IPS-20b (cell line): Measurements from ENCODE around the gene GABPB1.

ENCODE experiments used
- H3K27ac ChIP-seq: one replicate; pipeline ENCODE4 v1.5.1; 2013; ENCODE audit warnings: low read length
- H3K27me3 ChIP-seq: 2 replicates; pipeline ENCODE4 v1.6.1; 2013; ENCODE audit warnings: mild to moderate bottlenecking, low read length, inconsistent platforms; ENCODE audit not compliant: insufficient read depth
- H3K36me3 ChIP-seq: 2 replicates; pipeline ENCODE4 v1.6.1; 2013; ENCODE audit warnings: low read depth, mild to moderate bottlenecking, inconsistent platforms, low read length, moderate library complexity; ENCODE audit not compliant: insufficient read depth
- H3K4me1 ChIP-seq: 2 replicates; pipeline ENCODE4 v1.6.1; 2013; ENCODE audit warnings: mild to moderate bottlenecking, control low read depth, inconsistent platforms, low read length, moderate library complexity; ENCODE audit not compliant: insufficient read depth
- H3K4me3 ChIP-seq: 2 replicates; pipeline ENCODE4 v1.5.1; 2013; ENCODE audit warnings: mild to moderate bottlenecking, low read length, inconsistent platforms
- H3K9ac ChIP-seq: 2 replicates; pipeline ENCODE4 v1.6.1; 2013; ENCODE audit warnings: low read depth, mild to moderate bottlenecking, inconsistent platforms, low read length, moderate library complexity
- H3K9me3 ChIP-seq: 2 replicates; pipeline ENCODE4 v1.6.1; 2013; ENCODE audit warnings: mild to moderate bottlenecking, low read depth, low read length, inconsistent platforms; ENCODE audit not compliant: insufficient read depth

GABPB1 gene

GRCh38 chr15:50275091-50275490, 79.9 kb downstream of the GABPB1 start:
- Histone ChIP-seq H3K4me3 (no peak overlapping the region), H3K4me1 (no peaks in the 10 kb centered on the region), H3K9me3 (no peaks in the 10 kb centered on the region), H3K27ac (no peak overlapping the region), H3K36me3 (peaks cover 12% of the 10 kb centered on the region; the same call in 1 of the 2 replicates), H3K27me3 (no peaks in the 10 kb centered on the region), H3K9ac (no peak overlapping the region)

DNA sequence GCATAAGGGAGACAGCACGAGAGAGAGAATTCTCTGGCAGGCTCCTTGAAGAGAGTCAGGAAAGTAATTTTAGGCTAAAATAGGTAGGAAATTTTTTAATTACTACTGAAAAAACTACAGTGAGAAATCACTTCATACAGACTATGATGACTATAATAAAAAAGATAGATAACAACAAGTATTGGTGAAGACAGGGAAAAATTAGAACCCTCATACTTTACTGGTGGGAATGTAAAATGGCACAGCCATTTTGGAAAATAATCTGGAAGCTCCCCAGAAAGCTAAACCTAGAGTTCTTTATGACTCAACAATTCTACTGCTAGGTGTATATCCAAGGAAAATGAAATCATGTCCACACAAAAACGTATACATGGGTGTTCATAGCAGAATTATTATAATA, 87.4 kb downstream of the GABPB1 start:
- no peaks in the 10 kb centered on the region for H3K36me3 ChIP-seq
- no peaks in the 10 kb centered on the region for H3K9me3 ChIP-seq
- H3K4me1 ChIP-seq = no peaks in the 10 kb centered on the region
- no peak overlapping the region for H3K9ac ChIP-seq
- H3K27ac ChIP-seq = no peak overlapping the region
- H3K27me3 ChIP-seq = no peaks in the 10 kb centered on the region
- H3K4me3 ChIP-seq = no peak overlapping the region

DNA sequence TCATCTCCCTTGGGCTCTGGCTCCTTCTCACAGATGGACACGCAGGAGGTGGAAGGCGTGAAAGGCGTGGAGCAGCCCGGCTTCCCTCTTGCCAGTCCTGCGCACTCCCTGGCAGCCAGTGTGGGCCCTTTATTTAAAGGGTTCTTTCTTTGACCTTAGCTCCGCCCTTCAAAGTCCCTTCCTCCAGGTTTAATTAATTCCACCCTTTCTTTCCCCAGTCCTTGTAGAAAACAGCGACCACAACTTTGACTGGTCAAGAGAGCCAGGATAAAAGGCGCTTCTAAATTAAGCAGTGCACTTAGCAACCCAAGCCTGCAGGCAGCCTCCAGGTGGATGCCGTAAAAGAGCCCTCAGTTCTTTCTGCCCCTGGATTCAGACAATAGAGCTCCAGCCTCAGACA, 89.4 kb downstream of the GABPB1 start, which contains the start of gene HDC:
Gene HDC, minus strand, starts transcription at position 107 of the 400 bp plus-strand sequence. Its CDS starts 103 bp downstream, at position 4.
- H3K36me3 ChIP-seq = no peaks in the 10 kb centered on the region
- no peaks in the 10 kb centered on the region for H3K27me3 ChIP-seq
- no peaks in the 10 kb centered on the region for H3K4me1 ChIP-seq
- H3K9me3 ChIP-seq = no peaks in the 10 kb centered on the region
- H3K27ac ChIP-seq = no peak within 1 kb of the TSS
- no peak within 1 kb of the TSS for H3K4me3 ChIP-seq
- H3K9ac ChIP-seq = no peak within 1 kb of the TSS

- H3K9ac ChIP-seq = no peak overlapping the region
- no peak overlapping the region for H3K27ac ChIP-seq
- no peaks in the 10 kb centered on the region for H3K9me3 ChIP-seq
- no peaks in the 10 kb centered on the region for H3K4me1 ChIP-seq
- H3K36me3 ChIP-seq = no peaks in the 10 kb centered on the region
- H3K27me3 ChIP-seq = no peaks in the 10 kb centered on the region
- H3K4me3 ChIP-seq = no peak overlapping the region
Measured at GRCh38 chr15:50262533-50262932, 92.5 kb downstream of the GABPB1 start.

DNA sequence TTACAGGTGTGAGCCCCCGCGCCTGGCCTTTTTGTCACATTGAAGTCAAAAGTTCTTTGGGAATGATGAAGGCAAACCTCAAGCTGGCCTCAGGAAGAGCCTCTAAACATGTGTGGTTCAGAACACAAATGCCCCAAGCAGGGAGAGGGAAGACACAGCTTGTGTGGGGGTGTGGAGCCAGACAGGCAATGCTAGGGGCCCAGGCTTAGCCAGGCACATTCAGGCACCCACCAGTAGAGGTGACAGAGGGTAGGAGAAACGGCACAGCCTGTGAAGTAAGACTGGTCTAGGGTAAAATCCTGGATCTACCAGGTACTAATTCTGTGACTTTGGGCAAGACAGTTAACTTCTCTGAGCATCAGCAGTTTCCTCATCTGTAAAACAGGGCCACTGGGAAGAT, 93.0 kb downstream of the GABPB1 start:
- Histone ChIP-seq H3K27ac (no peak overlapping the region), H3K27me3 (no peaks in the 10 kb centered on the region), H3K4me3 (no peak overlapping the region), H3K9ac (no peak overlapping the region), H3K36me3 (no peaks in the 10 kb centered on the region), H3K9me3 (no peaks in the 10 kb centered on the region), H3K4me1 (no peaks in the 10 kb centered on the region)

DNA sequence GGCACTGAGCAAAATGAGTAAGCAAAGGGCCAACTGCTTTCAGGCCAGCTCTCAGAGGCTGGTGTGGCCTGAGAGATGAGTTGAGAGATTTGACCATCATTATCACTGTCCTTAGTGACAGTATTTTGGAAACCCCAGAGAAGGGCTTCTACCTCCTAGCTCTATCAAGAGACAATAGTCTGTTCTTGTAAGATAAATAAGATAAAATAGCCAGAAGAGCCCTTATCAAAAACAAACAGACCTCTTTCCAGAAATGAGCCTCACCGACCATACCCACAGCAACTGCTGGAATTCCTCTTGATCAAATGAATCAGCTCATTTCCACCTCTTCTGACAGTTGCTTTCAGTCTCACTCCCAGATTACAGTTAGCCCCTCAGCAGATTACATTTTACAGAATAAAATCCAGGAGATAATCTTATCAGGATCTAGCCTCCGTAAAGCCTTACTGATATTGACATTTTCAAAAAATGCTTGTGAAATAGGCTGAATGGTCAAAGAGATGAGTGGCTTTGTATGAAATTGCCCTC, 94.0 kb downstream of the GABPB1 start:
- Histone ChIP-seq H3K4me3 (no peak overlapping the region), H3K27me3 (no peaks in the 10 kb centered on the region), H3K4me1 (no peaks in the 10 kb centered on the region), H3K9ac (no peak overlapping the region), H3K36me3 (no peaks in the 10 kb centered on the region), H3K27ac (no peak overlapping the region), H3K9me3 (no peaks in the 10 kb centered on the region)

GRCh38 chr15:50259276-50259675, 95.7 kb downstream of the GABPB1 start:
- Histone ChIP-seq H3K4me3 (no peak overlapping the region), H3K27me3 (no peaks in the 10 kb centered on the region), H3K9me3 (no peaks in the 10 kb centered on the region), H3K9ac (no peak overlapping the region), H3K36me3 (no peaks in the 10 kb centered on the region), H3K4me1 (no peaks in the 10 kb centered on the region), H3K27ac (no peak overlapping the region)

DNA sequence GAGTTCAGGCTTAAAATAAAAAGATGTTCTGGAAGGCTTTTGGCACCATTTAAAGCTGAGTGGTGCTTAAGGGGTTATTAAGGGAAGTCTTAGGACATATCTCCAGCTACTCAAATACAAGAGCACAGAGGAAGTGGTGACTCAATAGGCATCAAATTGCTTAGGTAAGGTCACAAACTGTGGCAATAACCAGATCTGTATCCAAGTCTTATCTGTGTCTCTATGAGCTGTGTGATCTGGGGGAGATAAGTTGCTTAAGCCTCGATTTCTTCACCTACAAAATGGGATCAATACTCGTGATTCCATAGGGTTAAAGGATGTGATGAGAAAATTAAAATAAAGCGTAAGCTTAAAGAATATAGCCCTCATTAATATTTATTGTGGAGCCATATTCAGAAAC, 97.1 kb downstream of the GABPB1 start:
- Histone ChIP-seq H3K9me3 (no peaks in the 10 kb centered on the region), H3K36me3 (no peaks in the 10 kb centered on the region), H3K27ac (no peak overlapping the region), H3K9ac (no peak overlapping the region), H3K4me1 (no peaks in the 10 kb centered on the region), H3K4me3 (no peak overlapping the region), H3K27me3 (no peaks in the 10 kb centered on the region)

DNA sequence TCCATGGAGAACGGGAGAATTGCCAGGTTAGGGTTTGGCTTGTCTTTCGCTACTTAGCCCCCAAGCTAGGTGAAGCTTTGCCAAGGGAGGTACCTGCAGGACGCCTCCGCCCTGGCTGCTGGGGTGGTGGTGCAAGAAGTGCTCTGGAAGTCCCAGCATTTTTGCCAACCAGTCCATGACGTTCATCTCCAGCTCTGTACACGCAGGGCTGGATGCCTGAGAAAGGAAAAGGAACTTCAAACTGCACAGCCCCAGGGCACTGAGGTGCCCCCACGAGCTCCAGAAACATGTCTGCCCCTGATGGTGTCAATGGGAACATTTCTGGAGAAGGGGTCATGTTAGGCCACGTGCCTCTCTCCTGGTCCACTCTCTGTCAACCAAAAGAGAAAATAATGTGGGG, 97.7 kb downstream of the GABPB1 start:
- H3K9me3 ChIP-seq = no peaks in the 10 kb centered on the region
- no peaks in the 10 kb centered on the region for H3K36me3 ChIP-seq
- no peak overlapping the region for H3K4me3 ChIP-seq
- H3K9ac ChIP-seq = no peak overlapping the region
- H3K4me1 ChIP-seq = no peaks in the 10 kb centered on the region
- no peak overlapping the region for H3K27ac ChIP-seq
- no peaks in the 10 kb centered on the region for H3K27me3 ChIP-seq

GRCh38 chr15:50256188-50257041, 98.6 kb downstream of the GABPB1 start:
- Histone ChIP-seq H3K4me1 (no peaks in the 10 kb centered on the region), H3K27me3 (no peaks in the 10 kb centered on the region), H3K4me3 (no peak overlapping the region), H3K36me3 (no peaks in the 10 kb centered on the region), H3K27ac (no peak overlapping the region), H3K9me3 (no peaks in the 10 kb centered on the region), H3K9ac (no peak overlapping the region)

GRCh38 chr15:50252556-50252955, 102.4 kb downstream of the GABPB1 start:
- Histone ChIP-seq H3K9ac (no peak overlapping the region), H3K27ac (no peak overlapping the region), H3K4me1 (no peaks in the 10 kb centered on the region), H3K9me3 (no peaks in the 10 kb centered on the region), H3K4me3 (no peak overlapping the region), H3K36me3 (no peaks in the 10 kb centered on the region), H3K27me3 (no peaks in the 10 kb centered on the region)

DNA sequence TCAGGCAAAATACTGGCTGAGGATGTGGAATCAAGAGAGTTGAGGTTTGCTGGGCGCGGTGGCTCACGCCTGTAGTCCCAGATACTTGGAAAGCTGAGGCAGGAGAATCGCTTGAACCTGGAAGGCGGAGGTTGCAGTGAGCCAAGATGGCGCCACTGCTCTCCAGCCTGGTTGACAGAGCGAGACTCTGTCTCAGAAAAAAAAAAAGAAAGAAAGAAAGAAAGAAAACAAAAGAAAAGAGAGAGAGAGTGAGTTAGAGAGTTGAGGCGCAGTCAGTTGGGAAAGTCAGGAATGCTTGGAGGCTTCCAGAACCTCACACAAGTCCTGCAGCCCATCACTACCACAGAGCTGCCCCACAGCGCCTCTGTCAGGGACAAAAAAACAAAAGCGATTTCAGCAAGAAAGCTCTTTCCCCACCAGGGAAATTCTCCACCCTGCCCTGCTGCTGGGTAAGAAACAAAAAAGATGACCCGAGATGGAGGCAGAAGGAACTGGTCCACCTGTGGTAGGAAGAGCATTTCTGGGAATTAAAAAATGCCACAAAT, 103.3 kb downstream of the GABPB1 start:
- H3K4me3 ChIP-seq = no peak overlapping the region
- no peaks in the 10 kb centered on the region for H3K4me1 ChIP-seq
- H3K9ac ChIP-seq = no peak overlapping the region
- H3K27ac ChIP-seq = no peak overlapping the region
- no peaks in the 10 kb centered on the region for H3K36me3 ChIP-seq
- H3K27me3 ChIP-seq = no peaks in the 10 kb centered on the region
- no peaks in the 10 kb centered on the region for H3K9me3 ChIP-seq
